GM12864 (cell line): ENCODE results near the gene ZNF730.
"Not testable (repeated sequence)": the region's sequence is repeated elsewhere in the genome, so short reads cannot be mapped to it uniquely, and the experiment has no call there.

Experiments
- DNase-seq: peaks from one replicate; pipeline ENCODE4 v3.0.0-alpha.2; 2011; ENCODE audit warnings: low read depth
- H3K4me3 ChIP-seq: 2 replicates; pipeline ENCODE4 v1.5.1; 2011; ENCODE audit warnings: mild to moderate bottlenecking, low read depth, low read length, control low read depth
- TF ChIP-seq, protein P1 (sequence below): IDR thresholded peaks from 2 replicates; pipeline ENCODE4 v1.5.1; 2011; ENCODE audit warnings: low read depth, mild to moderate bottlenecking, moderate library complexity, low read length, control low read depth, inconsistent platforms; ENCODE audit errors: missing control alignments

ZNF730 gene

GRCh38 chr19:23160766-23161165, 43.9 kb downstream of the ZNF730 start:
- TF ChIP-seq, protein P1, sequence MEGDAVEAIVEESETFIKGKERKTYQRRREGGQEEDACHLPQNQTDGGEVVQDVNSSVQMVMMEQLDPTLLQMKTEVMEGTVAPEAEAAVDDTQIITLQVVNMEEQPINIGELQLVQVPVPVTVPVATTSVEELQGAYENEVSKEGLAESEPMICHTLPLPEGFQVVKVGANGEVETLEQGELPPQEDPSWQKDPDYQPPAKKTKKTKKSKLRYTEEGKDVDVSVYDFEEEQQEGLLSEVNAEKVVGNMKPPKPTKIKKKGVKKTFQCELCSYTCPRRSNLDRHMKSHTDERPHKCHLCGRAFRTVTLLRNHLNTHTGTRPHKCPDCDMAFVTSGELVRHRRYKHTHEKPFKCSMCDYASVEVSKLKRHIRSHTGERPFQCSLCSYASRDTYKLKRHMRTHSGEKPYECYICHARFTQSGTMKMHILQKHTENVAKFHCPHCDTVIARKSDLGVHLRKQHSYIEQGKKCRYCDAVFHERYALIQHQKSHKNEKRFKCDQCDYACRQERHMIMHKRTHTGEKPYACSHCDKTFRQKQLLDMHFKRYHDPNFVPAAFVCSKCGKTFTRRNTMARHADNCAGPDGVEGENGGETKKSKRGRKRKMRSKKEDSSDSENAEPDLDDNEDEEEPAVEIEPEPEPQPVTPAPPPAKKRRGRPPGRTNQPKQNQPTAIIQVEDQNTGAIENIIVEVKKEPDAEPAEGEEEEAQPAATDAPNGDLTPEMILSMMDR: no peak
- no peak overlapping the region for H3K4me3 ChIP-seq
- DNase-seq: no peak

DNA sequence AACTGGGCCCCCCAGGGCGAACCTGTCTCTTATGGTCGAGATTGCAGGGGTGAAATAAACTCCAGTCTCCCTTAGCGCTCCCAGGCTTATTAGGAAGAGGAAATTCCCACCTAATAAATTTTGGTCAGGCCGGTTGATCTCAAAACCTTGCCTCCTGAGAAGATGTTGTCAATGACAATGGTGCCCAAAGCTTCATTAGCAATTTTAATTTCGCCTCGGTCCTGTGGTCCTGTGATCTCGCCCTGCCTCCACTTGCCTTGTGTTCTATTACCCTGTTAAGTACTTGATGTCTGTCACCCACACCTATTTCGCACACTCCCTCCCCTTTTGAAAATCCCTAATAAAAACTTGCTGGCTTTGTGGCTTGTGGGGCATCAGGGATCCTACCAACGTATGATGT, 51.5 kb downstream of the ZNF730 start:
- not testable (repeated sequence) for DNase-seq, H3K4me3 ChIP-seq

GRCh38 chr19:23183251-23183650, 66.4 kb downstream of the ZNF730 start:
- TF ChIP-seq, protein P1: no peak
- no peak for DNase-seq
- no peak overlapping the region for H3K4me3 ChIP-seq

DNA sequence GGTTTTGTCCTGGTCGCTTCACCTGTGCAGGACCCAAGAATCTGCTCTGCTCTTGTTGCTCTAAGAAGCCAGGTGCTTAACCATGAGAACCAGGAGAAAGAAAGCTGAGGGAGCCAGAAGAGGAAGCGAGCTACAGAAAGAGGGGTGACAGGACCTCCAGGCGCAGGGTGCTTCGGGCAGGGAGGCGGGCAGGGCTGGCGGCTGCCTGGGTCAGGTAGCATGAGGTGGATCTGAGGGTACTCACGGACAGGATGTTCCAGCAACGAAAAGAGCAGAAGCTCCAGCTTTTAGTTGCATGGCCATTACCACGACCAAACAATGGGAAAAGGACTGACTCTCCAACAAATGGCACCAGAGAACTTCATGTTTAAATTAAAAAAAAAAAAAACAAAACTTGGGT, 73.5 kb downstream of the ZNF730 start:
- no peak overlapping the region for H3K4me3 ChIP-seq
- TF ChIP-seq, protein P1: no peak
- no peak for DNase-seq
